HCEC 1CT (cell line): ENCODE data around the gene MYOG.

Experiments used
- DNase-seq: peaks from one replicate; pipeline ENCODE4 v3.0.0-alpha.2; 2017

The MYOG gene

GRCh38 chr1:203090421-203091198 is 4.8 kb upstream of the MYOG start:
- DNase-seq, result no peak

- no peak for DNase-seq
Observed at GRCh38 chr1:203089651-203090045, 3.8 kb upstream of the MYOG start.

- DNase-seq, result no peak
Observed at GRCh38 chr1:203089001-203089650, 3.3 kb upstream of the MYOG start.

GRCh38 chr1:203088441-203088840 is 2.6 kb upstream of the MYOG start:
- no peak for DNase-seq

- DNase-seq, result no peak
Observed at GRCh38 chr1:203086992-203087763, 1.4 kb upstream of the MYOG start.

GRCh38 chr1:203084588-203085527 is 954 bp downstream of the MYOG start:
- DNase-seq, result no peak

GRCh38 chr1:203083463-203083921 is 2.3 kb downstream of the MYOG start:
- DNase-seq, result no peak

- DNase-seq, result no peak
Observed at GRCh38 chr1:203082571-203083462, 3.0 kb downstream of the MYOG start.

- no peak for DNase-seq
Observed at GRCh38 chr1:203082231-203082505, 3.6 kb downstream of the MYOG start.

GRCh38 chr1:203081465-203082230 is 4.2 kb downstream of the MYOG start:
- no peak for DNase-seq

- no peak for DNase-seq
Observed at GRCh38 chr1:203080456-203080855, 5.4 kb downstream of the MYOG start.

- DNase-seq, result no peak
Observed at GRCh38 chr1:203078478-203078877, 7.3 kb downstream of the MYOG start.

- no peak for DNase-seq
Observed at GRCh38 chr1:203077956-203078355, 7.9 kb downstream of the MYOG start.

GRCh38 chr1:203077367-203077766 is 8.4 kb downstream of the MYOG start:
- no peak for DNase-seq

GRCh38 chr1:203076031-203076511 is 9.7 kb downstream of the MYOG start:
- no peak for DNase-seq

- DNase-seq, result no peak
Observed at GRCh38 chr1:203075236-203076030, 10.4 kb downstream of the MYOG start.

- no peak for DNase-seq
Observed at GRCh38 chr1:203074610-203075009, 11.2 kb downstream of the MYOG start.

GRCh38 chr1:203073469-203073868 is 12.3 kb downstream of the MYOG start:
- DNase-seq, result no peak

- no peak for DNase-seq
Observed at GRCh38 chr1:203072911-203073310, 12.9 kb downstream of the MYOG start.
